Heart left ventricle (tissue), 16 donors: ENCODE results near the gene PI4KA. TPM values are rescaled to one million over a fixed set of nuclear protein-coding genes. Genes with fewer than 3 reads are reported as not detected.
A peak's percentile ranks its signal among the peaks of the same experiment; 100 is the strongest.

Experiments
- ATAC-seq, 4 donors: fragments of 200-7000 bp; cut with Tn5 transposase; one replicate each; pipeline ENCODE4 v1.9.1; 2020 to 2022; ENCODE audit warnings: moderate library complexity in 4 of 4, mild to moderate bottlenecking in 3 of 4, moderate number of reproducible peaks in 1 of 4
- DNase-seq, 5 donors: peaks; one replicate each; pipeline ENCODE4 v3.0.0-alpha.2; 2020
- H3K27ac ChIP-seq, 12 donors: fragments of 200-600 bp; sonication (generic) in 4 of 12; one replicate each; pipeline versions ENCODE4 v1.5.0 to v1.8.0; 2016 to 2022; ENCODE audit warnings: mild to moderate bottlenecking in 2 of 12
- H3K27me3 ChIP-seq, 9 donors: fragments of 200-600 bp; sonication (generic) in 2 of 9; one replicate each; pipeline versions ENCODE4 v1.5.1 to v1.8.0; 2016 to 2022; ENCODE audit warnings: mild to moderate bottlenecking in 3 of 9
- H3K36me3 ChIP-seq, 9 donors: fragments of 200-600 bp; sonication (generic) in 2 of 9; one replicate each; pipeline versions ENCODE4 v1.5.0 to v1.8.0; 2018 to 2022; ENCODE audit warnings: mild to moderate bottlenecking in 2 of 9
- H3K4me1 ChIP-seq, 12 donors: fragments of 200-600 bp; sonication (generic) in 4 of 12; one replicate each; pipeline versions ENCODE4 v1.5.0 to v1.8.0; 2016 to 2022; ENCODE audit warnings: mild to moderate bottlenecking in 3 of 12
- H3K4me3 ChIP-seq, 12 donors: fragments of 200-600 bp; sonication (generic) in 4 of 12; one replicate each; pipeline versions ENCODE4 v1.5.0 to v1.8.0; 2017 to 2022; ENCODE audit warnings: mild to moderate bottlenecking in 9 of 12, moderate library complexity in 4 of 12
- H3K9me3 ChIP-seq, 12 donors: fragments of 200-600 bp; sonication (generic) in 4 of 12; one replicate each; pipeline versions ENCODE4 v1.5.0 to v1.8.0; 2016 to 2022; ENCODE audit warnings: mild to moderate bottlenecking in 1 of 12
- POLR2A ChIP-seq, 2 donors: fragments of 450-650 bp; IDR thresholded peaks; one replicate each; pipeline ENCODE4 v1.6.1; 2017; ENCODE audit warnings: antibody characterized with exemption in 2 of 2, mild to moderate bottlenecking in 2 of 2, moderate library complexity in 2 of 2
- WGBS, 4 donors: extraction: QIAGEN DNeasy Blood & Tissue Kit in 2 of 4; methylation state at CpG; one replicate each; pipeline versions ENCODE4 v1.1.5 to v1.1.7; 2013 to 2018; 5-methylcytosine and 5-hydroxymethylcytosine counted together
- intact Hi-C, 10 donors: fragments of 100-400 bp; cut with DNase I; formaldehyde crosslinking; loops; one replicate each; pipeline versions ENCODE4 v1.11.1 to v1.14.2; 2022
- polyA plus RNA-seq, 2 donors: library from polyadenylated mRNA; stranded (reverse); fragments of 200-250 nt; gene quantifications; one replicate each; pipeline ENCODE4 v1.2.3, GENCODE V29; 2013
- total RNA-seq, 9 donors: library from RNA; depleted of rRNA in 2 of 9; stranded (reverse); fragments of >200 nt in 2 of 9; fragmentation: NEBNext Ultra II Directional in 3 of 9; extraction: Animal tissue kit (Norgen Biotek cat#: 25700) in 3 of 9; gene quantifications; one replicate each; pipeline versions ENCODE4 v1.1.0 to v1.2.4, GENCODE V29; 2016 to 2023
- TF ChIP-seq, protein P1 (sequence below), 12 donors: fragments of 200-600 bp; sonication (generic) in 4 of 12; IDR thresholded peaks; one replicate each; pipeline versions ENCODE4 v1.5.0 to v1.8.0; 2018 to 2022; ENCODE audit warnings: antibody characterized with exemption in 12 of 12, mild to moderate bottlenecking in 5 of 12
- donor health status: ischemic (EF 13 %, LVEDD 7.1; RV severe dilation, severe dysfunction).
- donor health status: healthy with polysubstance abuse.
- donor health status: DM: no; HTN: yes; CAD: no.
- donor health status: DM: no; HTN: no; CAD: no.
- donor health status: ischemic (EF 25% LVEDD 6.9; RV normal size, moderate dysfunction).
- donor health status: ischemic (EF 25% LVEDD 5.7; RV mildly dilated, moderate dysfunction).
- donor health status: healthy.
- donor health status: DM: yes; HTN: yes; CAD: no.
- donor health status: ischemic (EF 35%, LVEDD 5.7; RV mildly dilated, moderate dysfunction).
- donor health status: nonischemic (EF 11% LVEDD 7.7; RV severe dilation, severe dysfunction).
- donor health status: DM: yes; HTN: yes; CAD: no.
- donor health status: PGD.
- donor health status: ischemic (EF 29% LVEDD 5.4; RV normal size, mild dysfunction).
- donor health status: nonischemic (EF 23%, LVEDD 6.1; RV moderate dilation, normal function).

The PI4KA gene
- total and polyA plus RNA-seq, 11 donors = 20.6 to 66.4 (median 46.9) TPM

DNA sequence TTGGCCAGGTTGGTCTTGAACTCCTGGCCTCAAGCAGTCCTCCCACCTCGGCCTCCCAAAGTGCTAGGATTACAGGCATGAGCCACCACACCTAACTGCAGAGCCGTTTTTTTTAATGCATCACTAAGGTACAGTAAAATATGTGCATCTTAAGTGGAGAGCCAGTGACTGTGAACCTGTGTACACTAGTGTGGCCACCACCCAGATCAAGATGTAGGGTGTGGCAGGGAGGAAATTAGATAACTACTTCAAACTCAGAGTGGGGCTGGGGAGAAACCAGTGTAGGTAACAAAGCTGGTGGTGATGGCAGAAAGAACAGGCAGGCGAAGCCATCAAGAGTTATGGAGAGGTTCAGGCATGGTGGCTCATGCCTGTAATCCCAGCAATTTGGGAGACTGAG is 14.6 kb upstream of the PI4KA start:
- ATAC-seq (no peak), DNase-seq (no peak)
- peaks cover 0 to 8% (median 5%) of the 10 kb centered on the region in 12 donors for H3K4me1 ChIP-seq
- H3K9me3 ChIP-seq = no peaks in the 10 kb centered on the region
- 93 to 94% (median 94%) methylated on average over 3 of the region's 3 CpGs for WGBS, 4 donors
- no peak overlapping the region for H3K27ac ChIP-seq
- no peak overlapping the region for H3K4me3 ChIP-seq
- no peak for TF ChIP-seq POLR2A (IDR thresholded peaks at IDR 0.05)
- TF ChIP-seq, protein P1, sequence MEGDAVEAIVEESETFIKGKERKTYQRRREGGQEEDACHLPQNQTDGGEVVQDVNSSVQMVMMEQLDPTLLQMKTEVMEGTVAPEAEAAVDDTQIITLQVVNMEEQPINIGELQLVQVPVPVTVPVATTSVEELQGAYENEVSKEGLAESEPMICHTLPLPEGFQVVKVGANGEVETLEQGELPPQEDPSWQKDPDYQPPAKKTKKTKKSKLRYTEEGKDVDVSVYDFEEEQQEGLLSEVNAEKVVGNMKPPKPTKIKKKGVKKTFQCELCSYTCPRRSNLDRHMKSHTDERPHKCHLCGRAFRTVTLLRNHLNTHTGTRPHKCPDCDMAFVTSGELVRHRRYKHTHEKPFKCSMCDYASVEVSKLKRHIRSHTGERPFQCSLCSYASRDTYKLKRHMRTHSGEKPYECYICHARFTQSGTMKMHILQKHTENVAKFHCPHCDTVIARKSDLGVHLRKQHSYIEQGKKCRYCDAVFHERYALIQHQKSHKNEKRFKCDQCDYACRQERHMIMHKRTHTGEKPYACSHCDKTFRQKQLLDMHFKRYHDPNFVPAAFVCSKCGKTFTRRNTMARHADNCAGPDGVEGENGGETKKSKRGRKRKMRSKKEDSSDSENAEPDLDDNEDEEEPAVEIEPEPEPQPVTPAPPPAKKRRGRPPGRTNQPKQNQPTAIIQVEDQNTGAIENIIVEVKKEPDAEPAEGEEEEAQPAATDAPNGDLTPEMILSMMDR (IDR thresholded peaks at IDR 0.05) = no peak
- intact Hi-C loops = no loop called here
- no peaks in the 10 kb centered on the region for H3K27me3 ChIP-seq
- H3K36me3 ChIP-seq = peaks cover 0 to 72% (median 62%) of the 10 kb centered on the region in 9 donors

DNA sequence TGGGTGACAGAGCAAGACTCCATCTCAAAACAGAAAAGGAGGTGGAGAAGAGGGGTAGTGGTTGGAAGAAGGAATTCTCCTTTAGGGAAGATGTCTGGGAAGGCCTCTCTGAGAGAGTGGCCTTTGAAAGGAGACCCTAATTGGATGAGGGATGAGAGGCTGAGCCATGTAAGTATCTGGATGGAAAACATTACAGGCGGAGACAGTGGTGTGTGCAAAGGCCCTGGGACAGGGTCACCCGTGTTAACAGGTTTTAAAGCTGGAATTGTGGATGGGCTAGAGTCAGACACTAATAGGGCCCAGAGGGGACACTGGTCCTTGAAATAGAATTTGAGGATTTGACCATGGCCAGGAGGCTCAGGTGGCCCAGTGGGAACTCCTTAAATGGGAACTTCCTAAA is 10.6 kb upstream of the PI4KA start:
- WGBS, 4 donors = 95 to 100% (median 97%) methylated on average over 2 of the region's 2 CpGs
- DNase-seq (no peak), ATAC-seq (no peak)
- no peak overlapping the region for H3K4me3 ChIP-seq
- TF ChIP-seq POLR2A (IDR thresholded peaks at IDR 0.05) = no peak
- TF ChIP-seq, protein P1 (IDR thresholded peaks at IDR 0.05) = no peak
- intact Hi-C loops = loop anchor here in 2 of 10 donors (10.0 kb wide), 2 partner anchors 46 to 116 kb away; partner anchors contain the start of genes CRKL (in 1 of the 2) and LZTR1 (in 1 of the 2)
- H3K36me3 ChIP-seq = peaks cover 0 to 50% (median 35%) of the 10 kb centered on the region in 9 donors
- peaks cover 0 to 42% (median 28%) of the 10 kb centered on the region in 12 donors for H3K4me1 ChIP-seq
- no peaks in the 10 kb centered on the region for H3K27me3 ChIP-seq
- peak overlapping the region in 3 of 12 donors; percentile 5 to 89 (median 26) for H3K27ac ChIP-seq
- H3K9me3 ChIP-seq = no peaks in the 10 kb centered on the region

DNA sequence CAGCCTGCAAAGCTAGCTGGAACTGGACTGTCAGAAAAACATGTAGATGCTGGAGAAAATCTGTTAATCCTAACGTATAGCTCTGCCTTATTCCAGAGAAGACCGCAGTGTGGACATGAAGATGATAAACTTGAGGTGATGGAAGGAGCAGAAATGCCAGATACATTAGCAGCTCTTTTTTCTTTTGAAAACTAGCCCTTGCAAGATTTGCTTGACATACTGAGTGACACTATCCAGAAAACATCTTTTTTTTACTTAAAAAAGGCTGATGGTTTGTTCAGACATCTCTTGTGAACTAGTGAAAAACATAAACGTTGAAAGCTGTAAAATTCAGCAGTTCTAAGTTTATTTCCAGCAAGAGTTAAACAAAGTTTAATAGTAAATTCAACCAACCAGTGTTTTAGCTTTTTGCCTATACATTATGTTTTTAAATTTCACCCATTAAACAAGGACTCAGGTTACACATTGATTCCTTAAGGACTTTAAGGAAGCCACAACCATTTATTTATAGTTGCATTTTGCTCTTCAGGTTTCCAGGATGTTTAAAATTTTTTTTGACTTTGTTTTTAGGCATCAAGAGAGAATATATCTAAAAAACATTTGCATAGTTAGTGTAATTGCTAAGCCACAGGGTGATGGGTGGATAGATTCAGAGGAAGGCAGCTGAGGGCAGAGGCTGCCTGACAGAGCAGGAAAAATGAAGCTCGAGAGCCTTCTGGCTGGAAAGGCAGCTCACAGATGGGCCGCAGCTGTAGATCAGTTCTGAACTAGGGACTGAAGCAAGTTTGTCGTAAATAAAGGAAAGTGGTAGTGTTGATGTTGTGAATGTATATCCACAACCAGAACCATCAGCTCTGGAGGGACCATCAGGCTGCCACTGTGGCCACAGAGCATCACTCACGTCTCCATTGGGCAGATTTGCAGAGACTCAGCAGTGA is 9.7 kb upstream of the PI4KA start:
- H3K4me1 ChIP-seq = peaks cover 0 to 51% (median 29%) of the 10 kb centered on the region in 12 donors
- intact Hi-C loops = loop anchor here in 2 of 10 donors (10.0 kb wide), 2 partner anchors 47 to 117 kb away; partner anchors contain the start of genes CRKL (in 1 of the 2) and LZTR1 (in 1 of the 2)
- ATAC-seq = no peak

More for the DNA sequence above, 9.7 kb upstream of the PI4KA start:
- no peak for TF ChIP-seq POLR2A (IDR thresholded peaks at IDR 0.05)
- TF ChIP-seq, protein P1 (IDR thresholded peaks at IDR 0.05) = no peak
- DNase-seq = no peak
- no peaks in the 10 kb centered on the region for H3K27me3 ChIP-seq
- H3K27ac ChIP-seq = peak overlapping the region; percentile 55 to 91 (median 84)
- 69 to 78% (median 77%) methylated on average over 7 of the region's 7 CpGs for WGBS, 4 donors
- no peak overlapping the region for H3K4me3 ChIP-seq
- no peaks in the 10 kb centered on the region for H3K9me3 ChIP-seq
- H3K36me3 ChIP-seq = peaks cover 0 to 45% (median 34%) of the 10 kb centered on the region in 9 donors
